ENCODE measurements around the gene CDC37.
"Not testable (repeated sequence)": the region's sequence is repeated elsewhere in the genome, so short reads cannot be mapped to it uniquely, and the experiment has no call there.

Gene CDC37

DNA sequence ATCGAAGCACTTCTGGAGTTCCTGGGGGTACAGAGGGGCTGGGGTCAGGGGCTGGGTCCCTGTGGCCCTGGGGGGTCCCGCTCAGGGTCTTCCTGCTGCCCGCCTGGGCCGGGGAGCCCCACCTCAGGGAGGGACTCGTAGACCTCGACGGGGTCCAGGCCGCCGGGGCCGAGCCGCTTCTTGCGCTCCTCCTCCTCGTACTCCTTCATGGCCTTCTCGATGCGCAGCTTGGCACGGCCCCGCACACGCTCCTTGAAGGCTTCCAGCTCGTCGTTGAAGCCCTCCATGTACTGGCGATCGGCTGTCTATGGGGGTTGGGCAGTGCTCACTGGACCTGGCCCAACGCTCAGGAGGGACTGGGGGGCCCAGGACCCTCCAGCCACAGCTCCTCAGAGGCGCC lies 10.2 kb downstream of the CDC37 start:
- DNase-seq: no peak

DNA sequence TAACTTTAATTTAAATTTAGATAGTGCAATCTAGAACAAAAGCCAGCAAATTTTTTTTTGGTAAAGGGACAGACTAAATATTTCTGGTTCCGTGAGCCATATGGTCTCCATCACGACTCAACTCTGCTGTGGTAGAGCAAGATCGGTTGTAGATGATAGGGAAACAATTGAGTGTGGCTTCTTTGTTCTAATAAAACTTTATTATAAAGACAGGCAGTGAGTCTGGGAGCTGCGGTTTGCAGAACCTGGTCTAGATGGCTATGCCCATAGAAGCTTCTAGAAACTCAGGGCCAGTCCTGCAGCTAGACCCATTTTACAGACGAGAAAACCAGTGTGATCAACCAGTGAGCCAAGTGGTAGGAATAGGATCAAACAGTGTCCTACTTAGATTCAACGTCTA lies 11.2 kb downstream of the CDC37 start:
- DNase-seq: no peak

DNA sequence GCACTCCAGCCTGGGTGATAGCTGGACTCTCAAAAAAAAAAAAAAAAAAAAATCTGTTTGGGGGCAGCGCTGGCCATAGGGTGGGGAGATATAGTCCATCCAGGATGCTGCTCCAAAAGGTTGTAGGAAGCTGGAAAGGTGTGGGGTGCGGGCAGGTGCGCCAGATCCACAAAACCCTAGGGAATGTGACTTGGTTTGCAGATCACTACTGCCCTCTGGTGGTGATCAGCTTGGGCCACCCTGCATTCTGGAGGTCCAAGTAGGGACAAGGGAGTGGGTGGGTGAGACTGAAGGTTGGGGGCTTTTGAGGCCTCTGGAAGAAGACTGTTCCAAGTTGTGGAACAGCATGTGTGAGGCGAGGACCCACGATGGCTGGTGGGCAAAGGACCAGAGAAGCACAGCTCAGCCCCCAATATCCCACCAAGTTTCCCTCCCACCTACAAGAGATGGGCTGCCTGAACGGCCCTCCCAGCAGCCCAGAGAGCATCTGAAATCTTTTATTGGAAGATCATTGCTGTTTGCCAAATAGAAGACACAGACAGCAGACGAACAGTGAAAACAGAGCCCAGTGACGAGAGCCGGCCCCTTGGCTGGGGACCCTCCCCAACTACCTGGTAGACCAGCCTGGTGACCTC lies 12.6 kb downstream of the CDC37 start:
- DNase-seq: peak; percentile 19 to 70

DNA sequence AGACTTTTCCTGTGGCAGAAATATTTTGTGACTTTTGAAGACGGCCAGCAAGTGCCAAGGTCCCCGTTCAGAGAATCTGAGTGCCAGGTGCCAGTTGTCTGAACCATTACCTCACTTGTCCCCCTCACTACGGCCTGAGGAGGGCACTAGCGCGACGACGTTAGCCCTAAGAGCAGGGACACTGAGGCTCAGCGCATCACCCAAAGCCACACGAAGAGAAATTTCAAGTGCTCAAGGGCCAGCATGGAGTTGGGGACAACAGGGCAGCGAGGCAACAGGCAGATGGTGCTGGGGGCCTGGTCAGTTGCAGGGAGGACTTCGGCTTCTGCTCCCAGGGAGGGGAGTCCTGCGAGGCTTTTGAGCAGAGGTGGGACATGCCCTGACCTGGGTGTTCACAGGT lies 13.5 kb downstream of the CDC37 start:
- DNase-seq: no peak

DNA sequence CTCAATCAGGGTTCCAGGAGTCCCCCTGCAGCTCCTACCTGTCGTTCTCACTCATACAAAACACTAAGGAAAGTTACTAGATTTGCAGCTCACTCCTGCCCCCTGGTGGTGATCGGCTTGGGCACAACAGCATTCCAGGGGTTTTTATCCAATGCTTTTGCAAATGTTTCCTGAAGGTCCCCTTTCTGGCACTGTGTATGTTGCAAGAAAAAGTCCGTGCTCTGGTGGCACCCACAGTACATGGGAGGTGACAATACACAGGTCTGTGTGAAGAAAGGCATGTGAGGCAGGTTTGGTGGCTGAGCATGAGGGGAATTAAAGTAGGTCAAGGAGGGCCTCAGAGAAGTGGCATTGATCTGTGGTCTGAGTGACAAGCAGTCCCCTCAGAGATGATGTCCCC lies 14.4 kb downstream of the CDC37 start:
- DNase-seq: peak; percentile 48 to 84

DNA sequence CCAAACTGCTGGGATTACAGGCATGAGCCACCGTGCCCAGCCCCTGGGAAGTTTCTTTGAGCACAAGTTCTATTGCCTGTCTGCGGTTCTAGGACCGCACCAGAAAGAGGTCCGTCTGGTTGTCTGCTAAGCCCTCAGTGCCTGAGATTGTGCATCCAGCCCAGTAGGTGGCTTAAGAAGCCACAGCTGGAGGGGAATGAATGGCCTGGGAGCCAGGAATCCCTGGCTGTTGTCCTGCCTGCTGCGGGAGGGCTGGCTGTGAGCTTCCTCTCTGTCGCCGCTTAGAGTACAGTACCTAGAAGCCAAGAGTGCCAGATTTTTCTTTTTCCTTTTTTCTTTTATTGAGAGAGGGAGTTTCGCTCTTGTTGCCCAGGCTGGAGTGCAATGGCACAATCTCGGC lies 18.8 kb downstream of the CDC37 start:
- DNase-seq: no peak

DNA sequence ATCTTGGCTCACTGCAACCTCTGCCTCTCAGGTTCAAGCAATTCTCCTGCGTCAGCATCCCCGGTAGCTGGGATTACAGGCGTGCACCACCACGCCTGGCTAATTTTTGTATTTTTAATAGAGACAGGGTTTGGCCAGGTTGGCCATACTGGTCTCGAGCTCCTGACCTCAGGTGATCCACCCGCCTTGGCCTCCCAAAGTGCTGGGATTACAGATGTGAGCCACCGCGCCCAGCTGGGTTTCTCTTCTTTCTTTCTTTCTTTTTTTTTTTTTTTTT lies 20.2 kb downstream of the CDC37 start:
- not testable (repeated sequence) for DNase-seq

DNA sequence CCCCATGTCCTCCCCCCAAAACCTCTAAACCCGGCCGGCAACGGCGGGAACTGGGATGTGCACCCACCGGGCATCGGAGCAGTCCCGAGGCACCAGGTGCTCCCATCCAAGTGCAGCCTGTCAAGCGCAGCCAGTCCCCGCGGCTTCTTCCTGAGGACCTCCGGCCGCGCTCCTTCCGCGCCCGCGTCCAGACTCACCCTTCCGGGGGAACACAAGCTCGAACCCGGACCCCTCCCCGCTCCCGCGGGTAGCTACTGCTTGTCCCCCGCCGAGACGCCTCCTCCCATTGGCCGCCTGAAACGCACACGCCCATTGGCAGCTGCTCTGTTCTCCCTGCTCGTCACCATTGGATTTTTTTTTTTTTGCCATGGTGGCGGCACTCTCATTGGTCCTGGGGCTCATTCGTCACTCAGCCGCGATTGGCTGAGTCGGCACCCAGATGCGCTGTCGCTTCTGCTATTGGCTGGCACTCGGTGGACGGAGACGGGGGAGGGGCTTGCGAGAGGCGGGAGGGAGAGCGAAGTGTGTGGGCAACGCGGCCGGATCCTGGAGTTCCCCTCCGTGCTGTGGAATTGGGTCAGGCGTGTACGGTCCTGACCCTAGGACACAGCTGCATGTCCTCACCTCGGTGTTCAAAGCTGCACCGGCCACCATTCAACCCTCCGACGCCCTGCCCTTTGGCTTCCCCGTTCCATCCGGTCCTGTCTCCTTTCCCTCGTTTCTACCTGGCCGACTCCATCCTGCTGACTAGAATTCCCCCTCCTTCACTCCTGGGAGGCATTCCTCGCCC lies 22.8 kb downstream of the CDC37 start, which contains the start of gene TYK2:
Gene TYK2, minus strand, starts transcription at position 260 of the 790 bp plus-strand sequence. CDS start 2,166 bp downstream, outside the sequence.
- DNase-seq: peak; percentile 93 to 96

DNA sequence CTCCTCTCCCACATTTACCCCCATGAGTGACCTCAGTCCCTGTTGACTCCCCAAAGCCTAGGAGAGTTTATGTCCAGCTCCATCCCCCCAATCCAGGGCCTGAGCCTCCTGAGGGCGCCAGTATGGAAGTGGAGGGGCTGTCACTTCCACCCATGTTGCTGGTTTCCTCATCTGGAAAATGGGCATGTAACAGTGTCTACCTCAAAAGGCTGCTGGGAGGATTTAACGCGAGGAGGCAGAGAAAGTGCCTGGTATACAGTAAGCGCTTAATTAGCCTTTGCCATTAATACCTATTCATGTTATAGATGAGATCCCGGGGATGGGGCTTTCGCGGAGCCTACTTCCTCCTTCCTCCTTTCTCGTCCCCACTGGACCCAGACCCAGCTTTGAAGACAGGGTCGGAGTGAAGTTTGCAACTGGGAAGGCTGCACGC lies 23.4 kb downstream of the CDC37 start:
- DNase-seq: no peak

DNA sequence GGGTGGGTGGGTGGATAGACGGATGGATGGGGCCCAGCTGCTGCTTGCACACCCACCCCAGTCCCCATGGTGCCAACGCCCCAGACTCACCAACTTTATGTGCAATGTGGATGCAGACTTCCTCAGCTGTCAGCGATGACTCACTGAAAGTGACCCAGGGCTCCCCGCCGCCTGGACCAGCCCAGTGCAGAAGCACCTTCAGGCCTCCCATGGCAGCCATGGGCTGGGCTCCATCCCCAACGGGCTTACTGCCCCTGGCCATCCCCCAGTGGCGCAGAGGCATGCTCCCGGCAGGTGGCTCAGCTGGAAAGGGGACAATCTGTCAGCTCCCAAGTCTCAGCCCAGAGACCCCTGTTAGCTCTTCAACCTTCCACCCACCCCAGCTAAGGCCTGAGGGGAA lies 25.2 kb downstream of the CDC37 start:
- no peak for DNase-seq

DNA sequence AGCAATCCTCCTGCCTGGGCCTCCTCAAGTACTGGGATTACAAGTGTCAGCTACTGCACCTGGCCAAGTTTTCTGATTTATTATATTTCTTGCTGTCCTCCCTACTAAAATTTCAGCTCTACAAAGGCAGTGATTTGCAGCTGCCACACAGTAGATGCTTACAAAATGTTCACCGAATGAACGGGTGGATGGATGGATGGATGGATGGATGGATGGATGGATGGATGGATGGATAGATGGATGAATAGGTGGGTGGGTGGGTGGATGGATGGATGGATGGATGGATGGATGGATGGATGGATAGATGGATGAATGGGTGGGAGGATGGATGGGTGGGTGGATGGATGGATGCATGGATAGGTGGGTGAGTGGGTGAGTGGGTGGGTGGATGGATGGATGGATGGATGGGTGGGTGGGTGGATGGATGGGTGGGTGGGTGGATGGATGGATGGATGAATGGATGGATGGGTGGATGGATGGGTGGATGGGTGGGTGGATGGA lies 26.2 kb downstream of the CDC37 start:
- not testable (repeated sequence) for DNase-seq

DNA sequence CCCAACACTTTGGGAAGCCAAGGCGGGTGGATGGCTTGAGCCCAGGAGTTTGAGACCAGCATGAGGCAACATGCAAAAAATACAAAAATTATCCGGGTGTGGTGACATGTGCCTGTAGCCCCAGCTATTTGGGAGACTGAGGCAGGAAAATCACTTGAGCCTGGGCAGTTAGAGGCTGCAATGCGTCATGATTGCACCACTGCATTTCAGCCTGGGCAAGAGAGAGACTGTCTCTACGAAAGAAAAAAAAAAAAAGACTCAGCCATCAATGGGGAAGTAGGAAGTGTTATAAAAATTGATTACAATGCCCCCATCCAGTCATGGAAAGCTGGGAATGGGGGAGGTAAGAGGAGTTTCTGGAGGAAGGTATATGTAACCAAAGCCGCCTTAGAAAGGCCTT lies 28.4 kb downstream of the CDC37 start:
- no peak for DNase-seq

DNA sequence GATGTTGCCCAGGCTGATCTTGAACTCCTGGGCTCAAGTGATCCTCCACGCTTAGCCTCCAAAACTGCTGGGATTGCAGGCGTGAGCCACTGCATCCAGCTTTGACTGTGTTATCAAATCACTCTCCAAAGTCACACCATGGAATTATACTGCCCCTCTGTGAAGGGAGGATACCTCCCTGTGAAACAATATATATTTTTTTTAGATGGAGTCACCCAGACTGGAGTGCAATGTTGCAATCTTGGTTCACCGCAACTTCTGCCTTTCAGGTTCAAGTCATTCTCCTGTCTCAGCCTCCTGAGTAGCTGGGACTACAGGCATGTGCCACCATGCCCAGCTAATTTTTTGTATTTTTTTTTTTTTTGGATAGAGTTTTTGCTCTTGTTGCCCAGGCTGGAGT lies 30.7 kb downstream of the CDC37 start:
- DNase-seq: no peak

DNA sequence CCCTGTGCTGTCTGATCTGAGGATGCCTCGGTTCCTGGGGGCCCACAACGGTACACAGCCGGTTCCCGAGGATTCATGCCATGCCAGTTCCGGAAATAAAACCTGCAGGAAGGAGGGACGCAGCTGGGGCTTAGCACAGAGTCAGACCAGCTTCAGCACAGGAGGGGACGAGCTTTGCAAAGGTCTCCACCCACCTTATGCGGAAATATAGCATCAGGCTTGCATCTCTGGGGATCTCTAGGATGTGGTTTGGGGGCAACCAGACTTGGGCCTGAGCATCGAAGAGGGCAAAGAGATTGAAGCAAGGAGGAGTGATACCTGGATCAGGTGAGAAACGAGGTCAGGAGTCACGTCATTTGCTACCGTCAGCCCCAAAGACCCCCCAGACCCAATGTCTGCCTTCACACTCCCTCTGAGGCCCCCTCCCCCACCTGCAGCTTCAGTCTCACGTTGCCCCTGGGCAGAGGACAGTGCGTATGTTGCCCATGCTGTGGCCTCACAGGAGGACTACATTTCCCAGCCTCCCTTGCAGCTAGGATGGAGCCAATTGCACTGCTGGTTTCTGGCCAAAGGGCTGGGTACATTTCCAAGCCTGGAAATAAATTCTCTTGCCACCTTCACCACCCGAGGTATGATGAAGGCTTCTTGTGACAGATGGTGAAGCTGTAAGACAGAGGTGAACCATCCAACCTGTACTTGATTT lies 35.1 kb downstream of the CDC37 start:
- no peak for DNase-seq

DNA sequence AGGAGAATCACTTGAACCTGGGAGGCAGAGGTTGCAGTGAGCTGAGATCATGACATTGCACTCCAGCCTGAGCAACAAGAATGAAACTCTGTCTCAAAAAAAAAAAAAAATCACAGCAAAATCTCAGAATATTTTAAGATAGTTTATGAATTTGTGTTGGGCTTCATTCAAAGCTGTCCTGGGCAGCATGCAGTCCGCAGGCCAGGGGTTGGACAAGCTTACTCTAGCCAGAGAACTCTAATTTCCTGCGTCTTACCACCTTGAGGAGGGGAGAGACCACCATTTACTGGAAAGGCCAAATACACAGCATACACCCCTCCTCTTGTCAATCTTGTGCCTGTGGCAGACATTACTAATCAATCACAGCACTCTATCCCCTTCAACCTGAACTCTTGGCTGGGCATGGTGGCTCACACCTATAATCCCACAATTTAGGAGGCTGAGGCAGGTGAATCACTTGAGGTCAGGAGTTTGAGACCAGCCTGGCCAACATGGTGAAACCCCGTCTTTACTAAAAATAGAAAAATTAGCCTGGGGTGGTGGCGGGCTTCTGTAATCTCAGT lies 36.3 kb downstream of the CDC37 start:
- DNase-seq: not testable (repeated sequence)

DNA sequence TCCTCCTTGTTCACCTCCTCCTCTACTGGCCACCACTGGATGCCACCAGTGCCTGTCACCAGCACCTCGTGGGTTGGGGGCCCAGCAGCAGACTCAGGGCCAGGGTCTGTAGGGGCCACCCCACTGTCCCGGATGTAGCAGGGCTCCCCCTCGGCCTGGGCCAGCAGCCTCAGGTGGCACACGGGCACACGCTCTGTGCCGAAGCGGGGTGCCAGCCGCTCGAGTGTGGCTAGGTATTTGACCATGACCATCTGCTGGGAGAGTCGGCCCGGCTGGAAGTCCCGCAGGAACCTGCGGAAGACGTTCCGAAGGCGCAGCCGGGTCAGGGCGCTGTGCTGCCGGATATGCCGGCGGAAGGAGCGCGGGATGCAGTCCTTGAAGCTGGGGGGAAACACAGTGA lies 37.8 kb downstream of the CDC37 start:
- no peak for DNase-seq

DNA sequence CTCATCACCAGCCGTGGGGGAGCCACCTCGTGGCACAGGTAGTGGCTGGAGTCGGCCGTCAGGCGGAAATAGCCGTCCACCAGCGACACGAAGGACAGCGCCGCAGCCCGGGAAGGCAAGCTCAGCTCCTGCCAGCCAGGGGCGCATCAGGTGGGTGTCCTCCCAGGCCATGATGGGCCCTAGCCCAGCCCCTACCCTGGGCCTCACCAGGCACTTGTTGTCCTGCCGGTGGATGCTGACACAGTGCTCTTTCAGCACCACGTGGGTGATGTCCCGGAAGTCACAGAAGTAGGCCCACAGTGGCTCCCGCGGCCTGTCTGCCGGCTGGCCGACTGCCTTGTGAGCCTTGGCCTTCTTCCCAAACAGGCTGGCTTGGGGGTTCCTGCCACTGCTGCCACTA lies 38.7 kb downstream of the CDC37 start:
- no peak for DNase-seq

DNA sequence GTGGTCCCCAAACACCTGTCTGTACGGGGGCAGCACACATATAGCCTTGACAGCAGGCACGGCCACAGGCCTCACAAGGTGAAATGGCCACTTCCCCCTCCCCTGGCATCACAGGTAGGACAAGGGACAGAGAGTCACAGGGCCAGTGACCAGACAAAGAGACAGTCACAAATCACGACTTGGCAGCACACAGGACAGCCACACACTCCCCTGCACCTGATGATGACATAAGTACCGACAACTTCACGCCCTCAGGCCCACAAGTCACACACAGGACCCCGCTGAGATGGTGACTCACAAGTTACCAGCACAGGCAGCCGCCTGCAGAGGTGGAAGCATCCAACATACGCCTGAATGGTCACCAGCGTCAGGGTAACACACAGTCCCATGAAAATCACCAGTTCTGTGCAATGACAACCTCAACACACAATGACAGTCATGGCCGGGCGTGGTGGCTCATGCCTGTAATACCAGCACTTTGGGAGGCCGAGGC lies 39.5 kb downstream of the CDC37 start:
- DNase-seq: no peak

DNA sequence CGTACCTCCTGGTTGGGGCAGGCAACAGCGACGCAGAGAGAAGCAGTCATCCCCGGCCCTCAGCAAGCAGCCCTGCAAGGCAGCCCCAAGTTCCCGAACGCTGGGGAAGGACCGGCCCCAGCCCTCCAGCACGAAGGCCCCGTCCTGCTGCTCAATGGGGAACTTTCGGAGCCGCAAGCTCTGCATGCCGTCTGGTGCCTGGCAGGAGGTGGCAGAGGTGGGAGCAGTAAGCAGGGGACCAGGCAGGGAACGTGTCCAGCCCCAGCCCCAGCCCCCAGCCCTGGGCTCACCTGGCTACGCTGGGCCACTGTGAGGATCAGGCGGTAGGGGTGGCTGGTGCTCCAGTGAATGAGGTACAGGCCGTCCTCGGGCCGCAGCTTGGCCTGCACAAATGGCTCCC lies 41.1 kb downstream of the CDC37 start:
- no peak for DNase-seq

DNA sequence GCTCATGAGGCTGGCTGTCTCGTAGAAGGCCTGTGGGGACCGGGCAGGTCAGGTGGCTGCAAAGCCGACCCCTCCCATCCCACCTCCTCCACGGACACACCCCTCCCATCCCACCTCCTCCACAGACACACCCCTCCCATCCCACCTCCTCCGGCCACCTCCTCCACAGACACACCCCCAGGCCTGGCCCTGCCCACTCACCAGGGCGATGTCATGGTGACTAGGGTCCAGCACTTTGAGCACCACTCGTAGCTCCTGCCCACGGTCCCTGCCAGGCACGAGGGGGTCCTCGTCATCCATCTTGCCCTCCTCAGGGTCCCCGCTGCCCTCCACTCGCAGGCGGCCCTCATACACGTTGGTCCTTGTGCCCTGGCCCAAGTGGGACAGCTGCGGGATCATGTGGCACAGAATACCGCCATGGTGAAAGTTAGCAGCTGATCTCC lies 41.8 kb downstream of the CDC37 start:
- no peak for DNase-seq

DNA sequence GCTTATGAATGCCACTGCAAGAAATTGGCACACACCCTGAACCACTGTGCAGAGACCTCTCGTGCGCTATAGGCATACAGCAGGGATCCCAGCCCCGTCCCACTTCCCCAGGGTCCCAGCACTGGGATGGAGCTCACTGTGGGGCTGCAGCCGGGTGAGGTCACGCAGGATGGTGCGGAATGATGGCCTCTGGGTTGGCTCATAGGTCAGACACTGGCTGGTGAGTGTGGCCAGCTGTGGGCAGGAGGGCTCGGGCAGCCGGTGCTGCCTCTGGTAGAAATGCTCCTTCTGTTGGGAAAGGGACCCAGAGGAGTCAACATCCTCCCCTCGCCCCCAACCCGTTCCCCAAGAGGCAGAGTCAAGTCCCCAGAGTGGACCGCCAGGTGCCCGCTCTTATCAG lies 46.9 kb downstream of the CDC37 start:
- DNase-seq: no peak

DNA sequence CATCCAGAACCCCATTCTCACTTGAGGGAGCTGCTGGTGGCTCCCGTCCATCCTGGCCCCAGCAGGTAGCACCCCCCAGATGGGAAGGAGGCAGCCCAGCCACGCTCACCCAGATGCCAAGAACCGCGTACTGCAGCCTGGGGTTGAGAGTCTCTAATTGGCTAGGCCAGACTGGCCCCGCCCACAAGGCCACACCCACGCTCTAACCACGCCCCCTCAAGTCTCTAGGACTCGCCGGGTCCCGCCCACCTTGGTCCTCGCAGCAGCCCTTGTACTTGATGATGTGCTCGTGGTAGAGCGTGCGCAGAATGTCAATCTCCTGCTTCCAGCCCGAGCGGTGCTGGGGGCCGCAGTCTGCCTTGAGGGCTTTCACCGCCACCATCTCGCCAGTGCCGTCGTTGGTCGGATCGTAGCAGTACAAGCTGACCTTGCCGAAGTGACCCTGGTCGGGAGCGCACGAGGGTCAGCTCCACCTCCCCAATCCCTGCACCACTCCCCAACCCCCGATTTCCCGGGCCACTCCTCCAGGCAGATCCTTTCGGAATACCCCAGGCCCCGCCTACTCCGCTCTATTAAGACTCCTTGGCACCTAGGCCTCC lies 49.5 kb downstream of the CDC37 start:
- peak; percentile 23 to 85 for DNase-seq
